ENCODE data around the gene IGF1R. TPM values are rescaled to one million over a fixed set of nuclear protein-coding genes. Genes with fewer than 3 reads are reported as not detected.

The IGF1R gene
- total RNA-seq, 4 donors from 2014 or later: 51.5 to 146 (median 89.6) TPM

- 38 to 54% methylated on average over 7 of the region's 7 CpGs for WGBS, 2 donors
- no peaks in the 10 kb centered on the region for H3K36me3 ChIP-seq
- TF ChIP-seq POLR2A (IDR thresholded peaks at IDR 0.05): peak in 1 of 2 donors; percentile 41
- TF ChIP-seq, protein P1, sequence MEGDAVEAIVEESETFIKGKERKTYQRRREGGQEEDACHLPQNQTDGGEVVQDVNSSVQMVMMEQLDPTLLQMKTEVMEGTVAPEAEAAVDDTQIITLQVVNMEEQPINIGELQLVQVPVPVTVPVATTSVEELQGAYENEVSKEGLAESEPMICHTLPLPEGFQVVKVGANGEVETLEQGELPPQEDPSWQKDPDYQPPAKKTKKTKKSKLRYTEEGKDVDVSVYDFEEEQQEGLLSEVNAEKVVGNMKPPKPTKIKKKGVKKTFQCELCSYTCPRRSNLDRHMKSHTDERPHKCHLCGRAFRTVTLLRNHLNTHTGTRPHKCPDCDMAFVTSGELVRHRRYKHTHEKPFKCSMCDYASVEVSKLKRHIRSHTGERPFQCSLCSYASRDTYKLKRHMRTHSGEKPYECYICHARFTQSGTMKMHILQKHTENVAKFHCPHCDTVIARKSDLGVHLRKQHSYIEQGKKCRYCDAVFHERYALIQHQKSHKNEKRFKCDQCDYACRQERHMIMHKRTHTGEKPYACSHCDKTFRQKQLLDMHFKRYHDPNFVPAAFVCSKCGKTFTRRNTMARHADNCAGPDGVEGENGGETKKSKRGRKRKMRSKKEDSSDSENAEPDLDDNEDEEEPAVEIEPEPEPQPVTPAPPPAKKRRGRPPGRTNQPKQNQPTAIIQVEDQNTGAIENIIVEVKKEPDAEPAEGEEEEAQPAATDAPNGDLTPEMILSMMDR (IDR thresholded peaks at IDR 0.05): no peak
- peak; percentile 88 to 93 for DNase-seq
- peaks cover 55 to 80% of the 10 kb centered on the region in 2 donors for H3K4me1 ChIP-seq
- peak overlapping the region; percentile 80 to 97 (median 89) for H3K27ac ChIP-seq
- H3K27me3 ChIP-seq: no peaks in the 10 kb centered on the region
- no peaks in the 10 kb centered on the region for H3K9me3 ChIP-seq
- no peak overlapping the region for H3K4me3 ChIP-seq (replicated peaks in 1 of 3)
- intact Hi-C loops (cut with DNase I): no loop called here
Observed at GRCh38 chr15:98854496-98854895, 206.2 kb downstream of the IGF1R start.

GRCh38 chr15:98855067-98855814 is 206.9 kb downstream of the IGF1R start:
- WGBS, 2 donors: 70 to 76% methylated on average over 10 of the region's 10 CpGs
- peaks cover 61 to 82% of the 10 kb centered on the region in 2 donors for H3K4me1 ChIP-seq
- no peak for DNase-seq
- TF ChIP-seq POLR2A (IDR thresholded peaks at IDR 0.05): no peak
- TF ChIP-seq, protein P1 (IDR thresholded peaks at IDR 0.05): no peak
- H3K9me3 ChIP-seq: no peaks in the 10 kb centered on the region
- no peak overlapping the region for H3K4me3 ChIP-seq (replicated peaks in 1 of 3)
- peak overlapping the region; percentile 76 to 97 (median 80) for H3K27ac ChIP-seq
- no peaks in the 10 kb centered on the region for H3K27me3 ChIP-seq
- intact Hi-C loops (cut with DNase I): no loop called here
- no peaks in the 10 kb centered on the region for H3K36me3 ChIP-seq

- intact Hi-C loops (cut with DNase I): no loop called here
- no peaks in the 10 kb centered on the region for H3K9me3 ChIP-seq
- H3K4me1 ChIP-seq: peaks cover 62 to 82% of the 10 kb centered on the region in 2 donors
- no peaks in the 10 kb centered on the region for H3K27me3 ChIP-seq
- peak in 1 of 2 donors; percentile 47 for DNase-seq
- H3K27ac ChIP-seq: peak overlapping the region; percentile 51 to 97 (median 80)
- no peaks in the 10 kb centered on the region for H3K36me3 ChIP-seq
- H3K4me3 ChIP-seq (replicated peaks in 1 of 3): no peak overlapping the region
- 63 to 65% methylated on average over 9 to 10 of the region's 10 CpGs for WGBS, 2 donors
- TF ChIP-seq, protein P1 (IDR thresholded peaks at IDR 0.05): no peak
- no peak for TF ChIP-seq POLR2A (IDR thresholded peaks at IDR 0.05)
Observed at GRCh38 chr15:98855815-98856531, 207.6 kb downstream of the IGF1R start.

DNA sequence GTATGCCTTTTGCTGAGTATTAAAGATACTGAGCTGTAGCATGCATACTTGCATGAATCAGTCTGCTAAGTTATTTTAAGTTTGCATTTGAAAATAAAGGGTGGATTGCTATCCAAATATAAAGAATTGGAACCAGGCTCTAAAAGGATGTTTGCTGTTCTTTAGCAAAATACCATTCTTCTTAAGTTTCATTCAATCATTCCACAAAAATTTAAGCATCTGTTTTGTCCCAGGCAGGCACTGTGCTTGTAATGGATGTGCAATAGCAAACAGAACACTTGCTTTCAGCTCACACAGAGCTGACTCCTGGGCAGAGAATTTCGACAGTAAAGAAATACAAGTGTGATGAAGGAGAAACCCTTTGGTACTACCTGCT is 208.2 kb downstream of the IGF1R start:
- no peak for DNase-seq
- TF ChIP-seq POLR2A (IDR thresholded peaks at IDR 0.05): no peak
- TF ChIP-seq, protein P1 (IDR thresholded peaks at IDR 0.05): no peak
- H3K27me3 ChIP-seq: no peaks in the 10 kb centered on the region
- intact Hi-C loops (cut with DNase I): no loop called here
- H3K4me1 ChIP-seq: peaks cover 61 to 82% of the 10 kb centered on the region in 2 donors
- no peaks in the 10 kb centered on the region for H3K9me3 ChIP-seq
- peak overlapping the region; percentile 19 to 80 (median 51) for H3K27ac ChIP-seq
- H3K36me3 ChIP-seq: no peaks in the 10 kb centered on the region
- 52 to 68% methylated on average over 1 of the region's 1 CpG for WGBS, 2 donors
- no peak overlapping the region for H3K4me3 ChIP-seq (replicated peaks in 1 of 3)

DNA sequence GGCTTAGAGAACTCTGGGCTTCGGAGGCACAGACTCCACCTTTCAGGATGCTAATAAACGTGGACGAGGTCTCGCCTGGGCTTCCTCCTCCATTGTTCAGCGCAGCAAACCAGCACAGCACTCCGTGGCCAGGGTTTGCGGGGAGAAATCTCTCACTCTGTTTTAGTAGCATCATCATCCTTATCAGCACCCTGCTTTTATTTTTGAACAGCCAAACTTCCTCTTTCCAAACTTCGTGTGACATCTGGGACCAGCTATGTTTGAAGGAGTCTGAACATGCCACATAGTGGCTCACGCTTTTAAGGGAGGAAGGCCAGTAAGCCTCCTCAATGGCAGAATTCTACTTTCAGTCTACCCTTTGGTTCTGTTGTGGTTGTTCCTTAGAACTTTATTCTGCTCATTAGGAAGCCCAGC is 210.3 kb downstream of the IGF1R start:
- Histone ChIP-seq H3K27me3 (no peaks in the 10 kb centered on the region), H3K27ac (peak overlapping the region; percentile 15 to 70 (median 33)), H3K4me1 (peaks cover 57 to 73% of the 10 kb centered on the region in 2 donors), H3K9me3 (no peaks in the 10 kb centered on the region), H3K4me3 (replicated peaks in 1 of 3) (no peak overlapping the region), H3K36me3 (no peaks in the 10 kb centered on the region)
- 73 to 80% methylated on average over 9 of the region's 9 CpGs for WGBS, 2 donors
- no peak for DNase-seq
- no peak for TF ChIP-seq POLR2A (IDR thresholded peaks at IDR 0.05)
- TF ChIP-seq, protein P1 (IDR thresholded peaks at IDR 0.05): no peak
- intact Hi-C loops (cut with DNase I): no loop called here
